B cell (primary cell): Measurements from ENCODE around the gene VTI1A.

Experiments used
- CTCF ChIP-seq: fragments of 200-600 bp; IDR thresholded peaks from one replicate; pipeline ENCODE4 v1.8.0; 2022; ENCODE audit warnings: antibody characterized with exemption, mild to moderate bottlenecking
- EZH2 ChIP-seq: IDR thresholded peaks from 2 replicates; pipeline ENCODE4 v1.6.1; 2012; ENCODE audit warnings: borderline replicate concordance, low read depth, mild to moderate bottlenecking, moderate library complexity, low read length; ENCODE audit not compliant: insufficient read depth, poor library complexity, severe bottlenecking

GRCh38 chr10:112761256-112761655, 314.2 kb downstream of the VTI1A start:
- TF ChIP-seq CTCF: no peak
- TF ChIP-seq EZH2: no peak
